GM19372 (cell line): ENCODE measurements around the gene DHX8.
"Not testable (repeated sequence)": the region's sequence is repeated elsewhere in the genome, so short reads cannot be mapped to it uniquely, and the experiment has no call there.

ENCODE experiments used
- ATAC-seq: cut with Tn5 transposase; IDR thresholded peaks from one replicate; pipeline ENCODE4 v1.9.1; 2021; ENCODE audit warnings: mild to moderate bottlenecking, low read depth, moderate library complexity; ENCODE audit not compliant: unreplicated experiment

DHX8 gene

GRCh38 chr17:43459878-43460277 lies 23.9 kb upstream of the DHX8 start:
- not testable (repeated sequence) for ATAC-seq

DNA sequence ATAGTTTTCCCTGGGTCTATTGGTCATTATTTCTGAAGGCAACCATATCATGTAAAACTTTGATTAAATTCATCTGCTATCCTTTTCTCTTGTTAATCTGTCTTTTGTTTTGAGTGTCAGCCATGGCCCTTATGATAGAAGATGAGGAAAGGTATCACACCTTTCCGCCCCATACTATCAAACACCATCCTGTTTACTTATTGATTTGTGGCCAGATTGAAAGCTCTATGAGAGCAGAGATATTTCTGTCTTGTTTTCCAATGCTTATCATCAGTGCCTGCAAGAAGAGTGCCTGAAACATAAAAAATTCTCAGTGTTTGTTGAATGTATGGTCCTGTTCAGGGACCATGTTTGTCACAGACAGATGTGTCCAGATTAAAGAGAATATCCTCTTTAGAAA lies 22.6 kb upstream of the DHX8 start:
- no peak for ATAC-seq

- ATAC-seq, result not testable (repeated sequence)
These were observed 21.2 kb upstream of the DHX8 start for GRCh38 chr17:43462569-43462968.

- no peak for ATAC-seq
These were observed 20.5 kb upstream of the DHX8 start for GRCh38 chr17:43463241-43463640.

DNA sequence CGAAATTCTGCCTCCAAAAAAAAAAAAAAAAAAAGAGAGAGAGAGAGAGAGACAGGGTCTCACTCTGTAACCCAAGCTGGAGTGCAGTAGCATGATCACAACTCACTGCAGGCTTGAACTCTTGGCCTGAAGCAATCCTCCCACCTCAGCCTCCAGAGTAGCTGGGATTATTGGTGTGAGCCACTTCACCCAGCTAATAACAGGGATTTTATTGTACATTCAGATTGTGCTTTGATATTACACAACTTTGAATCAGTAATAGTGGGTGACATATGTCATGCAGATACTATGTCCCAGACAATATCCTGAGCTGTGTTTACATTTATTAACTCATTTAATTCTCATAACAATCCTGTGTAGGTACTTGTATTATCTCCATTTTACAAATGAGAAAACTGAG lies 19.7 kb upstream of the DHX8 start:
- ATAC-seq, result no peak

DNA sequence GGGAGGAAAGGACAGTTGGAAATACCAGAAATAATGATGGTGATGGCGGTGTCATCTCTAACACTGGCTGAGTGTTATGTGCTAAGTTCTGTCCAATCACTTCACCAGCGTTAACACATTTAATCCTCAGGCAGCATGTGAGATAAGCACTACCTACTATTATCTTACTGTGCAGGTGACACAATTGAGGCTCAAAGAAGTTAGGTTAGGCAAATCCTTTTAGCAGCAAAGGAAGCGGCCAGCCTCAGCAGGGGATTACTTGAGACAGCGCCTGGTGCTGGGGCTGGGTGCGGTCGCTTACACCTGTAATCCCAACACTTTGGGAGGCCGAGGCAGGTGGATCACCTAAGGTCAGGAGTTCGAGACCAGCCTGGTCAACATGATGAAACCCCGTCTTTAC lies 18.7 kb upstream of the DHX8 start:
- ATAC-seq, result no peak

DNA sequence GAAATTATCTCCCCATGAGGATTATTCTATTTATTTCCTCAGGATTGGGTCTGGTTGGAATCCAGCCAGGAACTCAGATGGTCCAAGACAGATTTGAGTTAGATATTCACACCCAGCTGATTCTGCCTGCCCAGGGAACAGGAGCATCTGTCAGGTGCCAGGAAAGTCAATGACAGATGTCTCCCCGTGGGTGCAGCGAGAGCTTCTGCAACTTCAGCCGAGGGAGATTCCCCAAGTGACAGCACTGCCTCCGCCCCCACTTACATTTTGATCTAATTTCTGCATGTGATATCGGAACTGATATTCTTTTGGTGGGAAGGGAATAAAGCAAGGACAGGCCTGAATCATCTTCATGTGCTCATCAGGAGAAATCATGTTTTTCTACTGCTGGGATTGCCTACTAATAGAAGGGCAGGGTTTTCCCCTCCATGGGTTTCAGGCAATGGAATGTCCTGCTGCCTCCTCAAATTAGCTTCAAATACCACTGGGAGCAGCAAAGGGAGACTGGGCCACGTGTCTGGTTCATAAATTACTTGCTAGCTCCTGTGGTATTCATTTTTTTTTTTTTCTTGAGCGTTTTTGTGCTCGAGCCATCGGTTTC lies 15.7 kb upstream of the DHX8 start:
- ATAC-seq, result no peak

DNA sequence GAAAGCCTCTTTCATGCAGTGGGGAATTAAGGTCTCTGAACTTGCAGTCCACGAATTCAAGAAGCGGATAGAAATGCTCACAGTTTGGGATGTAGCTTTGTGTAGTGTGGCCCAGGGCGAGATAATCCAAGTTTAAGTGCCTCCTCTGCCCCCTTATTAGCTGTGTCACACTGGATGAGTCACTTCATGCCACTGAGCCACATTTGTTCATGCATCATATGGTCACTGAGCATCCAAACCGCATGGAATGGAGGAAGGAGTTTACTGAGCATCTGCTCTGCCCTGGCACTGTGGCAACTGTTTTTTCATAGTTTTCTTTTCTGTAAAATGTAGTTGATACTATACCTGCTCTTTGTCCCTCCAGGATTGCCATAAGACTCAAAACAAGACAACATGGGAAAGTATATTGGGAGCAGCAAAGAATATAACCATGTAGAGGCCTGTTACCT lies 15.1 kb upstream of the DHX8 start:
- ATAC-seq, result no peak

- ATAC-seq, result no peak
These were observed 14.6 kb upstream of the DHX8 start for GRCh38 chr17:43469145-43469544.

DNA sequence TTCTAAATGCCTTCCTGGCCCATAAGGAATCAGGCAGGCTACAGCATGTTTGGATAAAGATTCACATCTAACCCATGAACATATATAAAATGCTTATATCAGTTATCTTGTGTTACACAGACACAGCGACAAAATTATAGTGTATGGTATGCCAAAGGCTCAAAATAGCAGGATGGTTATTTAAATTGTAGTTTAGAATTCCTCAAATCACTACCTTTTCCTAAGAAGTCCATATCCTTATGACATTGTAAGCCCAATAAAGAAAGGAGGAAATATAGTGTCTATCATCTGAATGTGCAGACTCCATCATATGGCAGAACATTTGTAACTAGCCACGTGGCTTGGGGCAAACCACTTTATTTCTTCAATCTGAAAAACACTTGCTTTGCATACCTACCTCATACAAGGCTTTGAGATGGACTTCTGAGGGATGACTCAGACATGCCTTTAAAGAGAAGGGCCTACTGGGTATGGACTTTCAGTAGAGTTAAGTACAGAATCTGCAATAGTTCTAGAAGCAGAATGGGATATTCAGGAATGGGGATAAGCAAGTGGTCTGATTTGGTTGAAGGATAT lies 12.1 kb upstream of the DHX8 start:
- no peak for ATAC-seq

DNA sequence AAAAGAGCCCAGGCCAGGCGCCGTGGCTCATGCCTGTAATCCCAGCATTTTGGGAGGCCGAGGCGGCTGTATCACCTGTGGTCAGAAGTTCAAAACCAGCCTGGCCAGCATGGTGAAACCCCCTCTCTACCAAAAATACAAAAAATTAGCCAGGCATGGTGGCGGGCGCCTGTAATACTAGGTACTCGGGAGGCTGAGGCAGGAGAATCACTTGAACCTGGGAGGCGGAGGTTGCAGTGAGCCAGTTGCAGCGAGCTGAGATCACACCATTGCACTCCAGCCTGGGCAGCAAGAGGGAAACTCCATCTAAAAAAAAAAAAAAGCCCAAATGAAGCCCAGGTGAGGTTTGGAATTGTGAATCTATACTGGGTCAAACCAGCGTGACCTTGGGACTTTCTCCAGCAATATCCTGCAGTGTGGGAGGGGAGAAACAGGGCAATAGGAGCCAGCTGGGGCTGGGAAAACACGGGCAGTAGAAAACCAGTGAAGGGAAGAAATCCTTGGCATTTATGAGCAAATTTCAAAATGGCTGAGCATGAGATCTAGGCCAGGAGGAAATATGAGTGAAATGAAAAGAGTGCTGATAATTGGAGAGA lies 8.2 kb upstream of the DHX8 start:
- ATAC-seq, result no peak

DNA sequence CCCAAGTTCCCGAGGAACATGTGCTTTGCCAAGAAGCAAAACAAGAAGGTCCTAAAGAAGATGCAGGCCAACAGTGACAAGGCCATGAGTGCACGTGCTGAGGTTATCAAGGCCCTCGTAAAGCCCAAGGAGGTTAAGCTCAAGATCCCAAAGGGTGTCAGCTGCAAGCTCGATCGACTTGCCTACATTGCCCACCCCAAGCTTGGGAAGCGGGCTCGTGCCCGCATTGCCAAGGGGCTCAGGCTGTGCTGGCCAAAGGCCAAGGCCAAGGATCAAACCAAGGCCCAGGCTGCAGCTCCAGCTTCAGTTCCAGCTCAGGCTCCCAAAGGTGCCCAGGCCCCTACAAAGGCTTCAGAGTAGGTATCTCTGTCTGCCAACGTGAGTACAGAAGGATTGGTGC lies 7.5 kb upstream of the DHX8 start:
- not testable (repeated sequence) for ATAC-seq

DNA sequence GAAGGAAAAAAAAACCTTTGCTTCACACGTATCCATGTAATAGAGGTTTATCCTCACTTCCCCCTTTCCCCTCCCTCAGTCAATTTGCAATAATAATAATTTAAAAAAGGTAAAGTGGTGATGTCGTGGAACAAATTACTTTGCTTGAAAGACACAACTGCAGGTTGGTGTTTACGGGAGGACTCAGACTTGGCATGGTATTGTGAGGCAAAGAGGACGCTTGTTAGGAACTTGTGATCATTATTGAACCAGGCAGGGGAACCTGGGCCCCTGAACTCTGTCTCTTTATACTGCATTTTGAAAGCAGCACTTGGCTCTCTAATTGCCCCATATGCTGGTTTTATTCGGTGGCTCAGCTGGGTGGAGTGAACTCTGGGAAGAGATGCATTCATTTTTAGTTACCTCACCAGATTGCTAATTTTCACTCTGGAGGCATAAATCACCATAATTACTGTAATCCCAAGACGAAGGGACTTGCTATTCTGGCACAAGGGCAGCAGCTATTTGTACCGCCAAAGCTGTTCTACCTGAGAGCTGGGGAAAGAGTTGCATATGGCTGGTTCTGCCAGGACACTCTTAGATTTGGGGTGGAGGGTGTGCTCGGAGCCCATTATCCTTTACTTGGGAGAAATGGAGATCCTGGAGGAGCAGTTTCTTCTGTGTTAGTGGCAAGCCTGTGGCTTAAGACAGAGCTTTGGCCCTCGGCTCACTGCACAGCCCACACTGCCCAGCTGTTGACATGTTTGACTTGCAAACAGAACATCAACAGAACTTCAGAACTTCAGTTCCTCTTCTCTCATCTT lies 5.7 kb upstream of the DHX8 start:
- no peak for ATAC-seq

- no peak for ATAC-seq
These were observed 3.8 kb upstream of the DHX8 start for GRCh38 chr17:43479948-43480347.

DNA sequence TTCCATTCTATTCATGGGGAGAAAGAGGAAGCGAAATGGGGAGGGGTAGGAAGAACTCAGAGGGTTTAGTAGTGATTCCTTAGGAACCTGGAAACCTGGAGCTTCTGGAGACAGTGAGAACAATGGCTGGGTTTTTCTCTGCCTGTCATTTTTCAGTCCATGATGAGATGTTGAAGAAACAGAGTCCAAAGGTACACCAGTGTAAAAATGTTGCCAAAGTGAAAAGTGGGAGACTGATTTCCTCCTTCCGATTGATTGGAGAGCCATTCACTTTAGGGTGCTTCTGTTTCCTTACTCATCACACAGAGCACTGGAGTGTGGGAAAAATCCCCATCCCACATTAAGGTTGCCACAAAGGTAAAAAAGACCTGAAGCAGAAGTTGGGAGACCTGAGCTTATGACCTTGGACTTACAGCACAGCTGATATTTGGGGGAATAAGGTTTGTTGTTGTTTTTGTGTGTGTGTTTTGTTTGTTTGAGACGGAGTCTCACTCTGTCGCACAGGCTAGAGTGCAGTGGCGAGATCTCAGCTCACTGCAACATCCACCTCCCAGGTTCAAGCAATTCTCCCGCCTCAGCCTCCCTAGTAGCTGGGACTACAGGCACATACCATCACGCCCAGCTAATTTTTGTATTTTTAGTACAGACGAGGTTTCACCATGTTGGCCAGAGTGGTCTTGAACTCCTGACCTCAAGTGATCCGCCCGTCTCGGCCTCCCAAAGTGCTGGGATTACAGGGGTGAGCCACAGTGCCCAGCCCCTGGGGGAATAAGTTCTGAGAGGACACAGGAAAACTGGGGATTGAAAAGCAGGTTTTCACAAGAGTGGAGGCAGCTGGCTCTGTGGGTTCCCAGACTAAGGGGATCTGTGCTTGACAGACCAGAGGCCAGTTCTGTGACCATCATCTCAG lies 1.4 kb upstream of the DHX8 start:
- no peak for ATAC-seq

GRCh38 chr17:43490621-43491020 lies 6.8 kb downstream of the DHX8 start:
- no peak for ATAC-seq

GRCh38 chr17:43509440-43509839 lies 25.7 kb downstream of the DHX8 start:
- ATAC-seq, result not testable (repeated sequence)

GRCh38 chr17:43511199-43511598 lies 27.4 kb downstream of the DHX8 start:
- ATAC-seq, result not testable (repeated sequence)

GRCh38 chr17:43515656-43516055 lies 31.9 kb downstream of the DHX8 start:
- ATAC-seq, result no peak

DNA sequence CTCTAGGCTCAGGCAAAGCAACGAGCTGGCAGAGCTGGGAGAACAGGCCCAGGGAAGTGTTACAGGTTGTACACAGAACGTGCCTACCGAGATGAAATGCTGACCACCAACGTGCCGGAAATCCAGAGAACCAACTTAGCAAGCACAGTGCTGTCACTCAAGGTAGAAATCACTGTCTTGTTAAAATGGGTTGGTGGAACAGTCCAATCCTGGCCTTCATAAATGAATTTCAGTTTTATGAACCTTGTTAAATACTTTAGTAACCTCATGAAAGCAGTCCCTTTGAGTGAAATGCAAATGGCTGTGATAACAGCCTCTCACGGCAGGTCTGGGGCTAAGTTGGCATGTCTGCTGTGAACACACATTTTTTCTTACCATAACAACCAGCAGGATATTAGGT lies 33.4 kb downstream of the DHX8 start:
- no peak for ATAC-seq
